NCI-H524 treated with DMSO at 0.1 percent for 48 hours (cell line): ENCODE data around the gene PDE4B.

Source experiments
- DNase-seq: peaks from one replicate; lab custom pipeline; 2025; lab: John Stamatoyannopoulos, UW

Gene PDE4B

DNA sequence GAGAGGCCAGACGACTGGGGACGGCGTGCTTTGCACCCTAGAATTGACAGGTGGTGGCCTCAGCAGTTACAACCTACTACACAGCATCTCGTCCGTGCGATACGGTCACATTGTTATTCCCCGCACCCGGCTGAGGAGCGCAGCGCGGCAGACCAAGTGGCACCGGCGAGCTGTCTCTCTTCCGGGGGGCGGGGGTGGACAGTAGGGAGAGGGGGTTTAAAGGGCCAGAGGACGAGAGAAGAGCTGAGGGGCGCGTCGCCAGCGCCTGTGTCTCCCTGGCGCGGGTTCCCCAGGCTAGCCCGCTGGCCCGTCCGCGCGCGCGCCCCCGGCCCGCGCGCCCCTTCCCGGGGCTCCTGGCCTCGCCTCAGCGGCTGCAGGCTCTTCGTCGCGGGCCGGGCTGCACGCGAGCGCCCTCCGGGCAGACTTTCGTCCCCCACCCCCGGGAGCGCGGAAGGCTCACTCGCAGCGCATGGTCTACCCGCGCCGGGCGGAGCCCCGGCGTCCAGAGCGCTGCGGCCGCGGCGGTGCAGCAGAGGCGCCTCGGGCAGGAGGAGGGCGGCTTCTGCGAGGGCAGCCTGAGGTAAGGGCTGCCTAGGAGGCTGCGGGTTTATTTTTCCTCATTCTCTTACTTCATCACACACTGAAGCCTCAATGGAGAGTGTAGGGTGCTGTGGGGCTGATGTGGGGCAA is at the start of gene PDE4B:
TSS of gene PDE4B (plus strand) at position 227 of the 690 bp plus-strand sequence.
- DNase-seq, result no peak

DNA sequence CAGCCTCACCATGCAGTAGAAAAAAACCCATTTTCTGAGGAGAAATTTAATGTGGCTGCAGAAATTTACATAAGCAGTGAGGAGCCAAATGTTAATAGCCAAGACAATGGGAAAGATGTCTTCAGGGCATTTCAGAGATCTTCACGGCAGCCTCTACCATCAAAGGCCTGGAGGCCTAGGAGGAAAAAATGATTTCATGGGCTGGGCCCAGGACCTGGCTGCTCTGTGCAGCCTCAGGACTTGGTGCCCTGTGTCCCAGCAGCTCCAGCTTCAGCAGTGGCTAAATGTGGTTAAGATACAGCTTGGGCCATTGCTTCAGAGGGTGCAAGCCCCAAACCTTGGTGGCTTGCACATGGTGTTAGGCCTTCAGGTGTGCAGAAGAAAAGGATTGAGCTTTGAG is 48.0 kb upstream of the PDE4B start:
- no peak for DNase-seq

DNA sequence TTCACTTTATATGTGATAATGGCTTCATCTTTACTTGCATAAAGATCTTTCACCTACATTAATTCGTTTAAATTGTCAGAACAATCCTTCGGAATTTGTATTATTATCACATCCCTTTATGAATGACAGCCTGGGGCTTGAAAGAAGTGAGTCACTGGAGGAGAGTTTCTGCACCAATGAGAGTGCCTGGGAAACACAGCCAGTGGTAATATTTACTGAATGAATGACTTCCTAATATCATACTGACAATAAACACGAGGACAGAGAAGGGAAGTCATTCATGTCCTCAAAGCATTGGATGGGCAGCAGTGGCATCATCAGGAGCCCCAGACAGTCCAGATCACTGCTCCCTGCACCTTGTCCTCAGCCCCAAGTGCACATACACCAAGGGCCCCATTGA is 40.7 kb upstream of the PDE4B start:
- no peak for DNase-seq

DNA sequence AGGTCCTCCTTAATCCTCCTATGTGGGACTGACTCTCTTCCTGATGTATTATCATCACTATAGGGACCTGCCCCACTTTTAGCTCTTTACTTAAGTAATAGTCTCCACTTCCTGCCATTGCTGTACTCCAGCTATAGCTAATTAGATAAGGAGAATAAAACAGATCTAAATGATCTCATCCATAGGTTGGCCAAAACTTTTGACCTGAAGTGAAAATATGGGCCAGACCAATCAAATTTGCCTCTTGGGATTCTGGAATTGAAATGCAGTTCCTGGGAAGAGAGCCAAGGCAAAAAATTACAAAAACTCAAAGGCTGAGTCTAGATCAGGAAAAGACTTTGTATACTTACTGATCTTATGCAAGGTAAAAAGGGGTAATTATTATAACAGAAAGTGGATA is 36.1 kb upstream of the PDE4B start:
- DNase-seq, result no peak

DNA sequence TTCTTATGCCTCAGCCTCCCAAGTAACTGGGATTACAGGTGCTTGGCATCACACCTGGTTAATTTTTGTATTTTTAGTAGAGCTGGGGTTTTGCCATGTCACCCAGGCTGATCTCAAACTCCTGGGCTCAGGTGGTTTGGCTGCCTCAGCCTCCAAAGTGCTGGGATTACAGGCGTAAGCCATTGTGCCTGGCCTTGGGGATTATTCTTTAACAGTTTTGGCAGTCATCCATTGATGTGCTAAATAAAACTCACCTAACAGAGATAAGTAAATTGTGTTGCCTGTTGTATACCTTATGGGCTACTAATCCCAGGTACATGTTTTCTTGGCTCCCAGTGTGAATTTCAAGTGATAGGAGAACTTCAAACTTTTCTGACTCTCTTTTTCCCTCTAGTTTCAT is 35.2 kb upstream of the PDE4B start:
- no peak for DNase-seq

DNA sequence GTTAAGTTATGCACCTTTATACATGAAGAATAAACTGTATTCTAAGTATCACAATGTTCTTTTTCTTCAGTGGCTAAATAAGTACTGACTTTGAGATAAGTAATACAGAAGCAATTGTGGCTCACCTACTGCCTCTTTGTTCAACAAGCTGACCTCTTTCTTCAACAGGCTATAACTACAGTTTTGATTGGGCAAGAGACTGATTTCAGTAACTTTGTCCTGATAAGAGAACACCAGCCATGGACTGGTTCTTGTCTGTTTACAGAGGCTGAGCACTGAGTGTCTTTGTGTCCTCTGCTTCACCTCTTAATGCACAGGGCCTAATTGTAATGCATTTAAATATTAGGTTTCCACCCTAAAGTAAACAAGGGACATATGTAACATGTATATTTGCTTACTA is 34.6 kb upstream of the PDE4B start:
- DNase-seq, result no peak

GRCh38 chr1:65759516-65759915 is 33.2 kb upstream of the PDE4B start:
- DNase-seq, result no peak

GRCh38 chr1:65762081-65762862 is 30.4 kb upstream of the PDE4B start:
- DNase-seq, result no peak

DNA sequence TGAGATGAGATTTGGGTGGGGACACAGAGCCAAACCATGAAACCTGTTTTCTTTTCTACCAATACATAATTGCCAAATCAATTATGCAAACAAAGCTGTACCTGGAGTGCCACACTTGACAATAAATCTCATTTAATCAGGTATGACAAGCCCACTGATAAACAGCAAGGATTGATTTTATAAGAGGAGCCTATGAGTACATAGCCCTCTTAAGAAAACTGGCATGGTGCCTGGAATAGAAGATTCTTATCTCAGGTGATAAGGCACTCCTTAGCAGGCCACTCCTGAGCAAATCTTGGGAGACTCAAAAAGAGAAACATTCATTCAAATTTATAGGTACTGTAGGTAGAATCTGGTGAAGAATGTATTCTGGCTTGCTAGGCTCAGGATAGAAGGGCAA is 28.6 kb upstream of the PDE4B start:
- no peak for DNase-seq

DNA sequence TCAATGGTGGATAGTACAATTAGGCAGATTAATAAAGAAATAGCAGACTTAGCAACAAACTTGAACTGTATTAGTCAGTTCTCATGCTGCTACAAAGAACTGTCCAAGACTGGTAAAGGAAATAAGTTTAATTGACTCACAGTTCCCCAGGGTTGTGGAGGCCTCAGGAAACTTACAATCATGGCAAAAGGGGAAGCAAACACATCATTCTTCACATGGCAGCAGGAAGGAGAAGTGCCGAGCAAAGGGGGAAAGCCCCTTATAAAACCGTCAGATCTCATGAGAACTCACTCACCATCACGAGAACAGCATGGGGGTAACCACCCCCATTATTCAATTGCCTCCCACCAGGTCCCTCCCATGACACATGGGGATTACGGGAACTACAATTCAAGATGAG is 27.1 kb upstream of the PDE4B start:
- no peak for DNase-seq

- DNase-seq, result no peak
These were observed 23.1 kb upstream of the PDE4B start for GRCh38 chr1:65769636-65770035.

- no peak for DNase-seq
These were observed 20.1 kb upstream of the PDE4B start for GRCh38 chr1:65772607-65773006.

DNA sequence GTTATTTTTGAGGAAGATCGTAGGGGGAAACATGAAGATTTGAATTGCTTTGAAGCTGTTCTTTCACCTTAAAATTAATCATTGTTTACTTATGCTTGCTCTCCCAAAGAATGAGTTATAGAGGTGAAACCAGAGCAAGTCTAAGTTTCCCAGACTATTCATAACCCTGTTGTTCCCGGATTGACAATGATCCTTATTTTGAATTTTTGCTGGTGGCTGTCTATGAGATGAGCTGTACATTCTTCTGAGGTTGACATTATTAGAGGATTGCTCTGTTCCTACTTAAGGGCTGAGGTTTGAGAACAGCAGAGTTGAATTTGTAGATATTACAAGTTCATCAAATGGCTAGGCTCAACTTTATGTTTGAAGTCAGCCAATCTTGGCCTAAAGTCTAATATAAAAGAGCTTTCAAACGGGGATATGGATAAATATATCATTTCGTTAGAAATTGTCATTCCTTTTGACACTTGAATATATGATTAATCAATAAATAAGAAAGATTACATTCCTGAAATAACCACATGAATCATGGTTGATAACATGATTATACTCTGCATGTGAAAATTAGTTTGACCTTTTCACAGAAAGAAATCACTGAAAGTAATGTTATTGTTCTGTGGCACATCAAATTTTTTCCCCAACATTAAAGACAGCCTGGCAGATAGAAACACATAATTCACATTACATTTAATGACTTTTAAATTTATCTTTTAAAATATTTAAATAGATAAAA is 19.1 kb upstream of the PDE4B start:
- DNase-seq, result no peak

- no peak for DNase-seq
These were observed 3.9 kb upstream of the PDE4B start for GRCh38 chr1:65788762-65789161.

GRCh38 chr1:65791396-65791795 is 1.3 kb upstream of the PDE4B start:
- no peak for DNase-seq

GRCh38 chr1:65791801-65792668 is 660 bp upstream of the PDE4B start:
- DNase-seq, result no peak

GRCh38 chr1:65793359-65793732 is 651 bp downstream of the PDE4B start:
- DNase-seq, result no peak

GRCh38 chr1:65795311-65795710 is 2.6 kb downstream of the PDE4B start:
- DNase-seq, result peak; percentile 24

GRCh38 chr1:65799601-65800000 is 6.9 kb downstream of the PDE4B start:
- DNase-seq, result peak; percentile 44

GRCh38 chr1:65804584-65804983 is 11.9 kb downstream of the PDE4B start:
- no peak for DNase-seq

DNA sequence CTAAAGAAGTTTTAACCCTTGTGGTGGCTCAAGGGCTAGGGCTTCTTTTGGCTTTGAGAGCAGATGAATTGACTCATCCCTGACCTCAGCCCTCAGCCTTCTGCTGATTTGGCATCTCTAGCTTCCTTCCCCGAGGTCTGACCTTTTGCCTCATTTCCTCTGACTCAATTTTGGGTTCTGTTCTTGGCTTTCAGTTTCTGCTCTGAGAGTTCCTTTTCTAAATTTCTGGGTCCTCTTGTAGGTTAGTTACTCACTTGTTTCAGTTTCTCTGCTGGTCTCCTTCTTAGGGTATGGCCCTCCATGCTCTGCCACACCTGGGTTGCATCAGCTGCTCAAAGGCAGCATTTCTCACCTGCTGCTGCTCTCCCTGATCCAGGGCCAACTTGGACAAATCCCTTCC is 19.4 kb downstream of the PDE4B start:
- no peak for DNase-seq

- peak; percentile 32 for DNase-seq
These were observed 21.3 kb downstream of the PDE4B start for GRCh38 chr1:65813956-65814355.
